ENCODE measurements around the gene ZNF407. TPM values are rescaled to one million over a fixed set of nuclear protein-coding genes. Genes with fewer than 3 reads are reported as not detected.

The ZNF407 gene
- total and polyA plus RNA-seq, 12 donors: 2.5 to 20.2 (median 8.4) TPM

DNA sequence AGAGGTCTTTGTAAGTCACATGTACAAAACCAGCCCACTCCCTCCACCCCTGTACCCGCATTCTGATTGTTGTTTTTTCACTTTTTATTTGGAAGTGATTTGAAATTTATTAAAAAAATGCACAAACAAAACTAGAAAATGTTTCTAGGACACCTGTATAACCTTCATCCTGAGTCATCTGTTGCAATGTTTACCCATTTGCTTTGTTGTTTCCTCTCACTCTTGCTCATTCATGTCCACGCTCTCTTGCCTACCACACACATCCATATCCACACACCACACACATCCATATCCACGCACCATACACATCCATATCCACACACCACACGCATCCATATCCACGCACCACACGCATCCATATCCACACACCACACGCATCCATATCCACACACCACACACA is 18.8 kb downstream of the ZNF407 start:
- Histone ChIP-seq H3K27ac (no peak overlapping the region), H3K4me3 (no peak overlapping the region), H3K36me3 (replicated peaks in 1 of 2) (no peaks in the 10 kb centered on the region), H3K27me3 (no peaks in the 10 kb centered on the region), H3K4me1 (replicated peaks in 1 of 2) (peaks cover 0 to 5% of the 10 kb centered on the region in 2 donors), H3K9me3 (replicated peaks in 1 of 3) (no peaks in the 10 kb centered on the region)
- intact Hi-C loops (cut with DNase I): no loop called here
- TF ChIP-seq, protein P1, sequence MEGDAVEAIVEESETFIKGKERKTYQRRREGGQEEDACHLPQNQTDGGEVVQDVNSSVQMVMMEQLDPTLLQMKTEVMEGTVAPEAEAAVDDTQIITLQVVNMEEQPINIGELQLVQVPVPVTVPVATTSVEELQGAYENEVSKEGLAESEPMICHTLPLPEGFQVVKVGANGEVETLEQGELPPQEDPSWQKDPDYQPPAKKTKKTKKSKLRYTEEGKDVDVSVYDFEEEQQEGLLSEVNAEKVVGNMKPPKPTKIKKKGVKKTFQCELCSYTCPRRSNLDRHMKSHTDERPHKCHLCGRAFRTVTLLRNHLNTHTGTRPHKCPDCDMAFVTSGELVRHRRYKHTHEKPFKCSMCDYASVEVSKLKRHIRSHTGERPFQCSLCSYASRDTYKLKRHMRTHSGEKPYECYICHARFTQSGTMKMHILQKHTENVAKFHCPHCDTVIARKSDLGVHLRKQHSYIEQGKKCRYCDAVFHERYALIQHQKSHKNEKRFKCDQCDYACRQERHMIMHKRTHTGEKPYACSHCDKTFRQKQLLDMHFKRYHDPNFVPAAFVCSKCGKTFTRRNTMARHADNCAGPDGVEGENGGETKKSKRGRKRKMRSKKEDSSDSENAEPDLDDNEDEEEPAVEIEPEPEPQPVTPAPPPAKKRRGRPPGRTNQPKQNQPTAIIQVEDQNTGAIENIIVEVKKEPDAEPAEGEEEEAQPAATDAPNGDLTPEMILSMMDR (IDR thresholded peaks at IDR 0.05): no peak
- TF ChIP-seq POLR2A (IDR thresholded peaks at IDR 0.05): no peak
- DNase-seq: no peak
- 66 to 79% (median 70%) methylated on average over 7 of the region's 7 CpGs for WGBS, 4 donors

DNA sequence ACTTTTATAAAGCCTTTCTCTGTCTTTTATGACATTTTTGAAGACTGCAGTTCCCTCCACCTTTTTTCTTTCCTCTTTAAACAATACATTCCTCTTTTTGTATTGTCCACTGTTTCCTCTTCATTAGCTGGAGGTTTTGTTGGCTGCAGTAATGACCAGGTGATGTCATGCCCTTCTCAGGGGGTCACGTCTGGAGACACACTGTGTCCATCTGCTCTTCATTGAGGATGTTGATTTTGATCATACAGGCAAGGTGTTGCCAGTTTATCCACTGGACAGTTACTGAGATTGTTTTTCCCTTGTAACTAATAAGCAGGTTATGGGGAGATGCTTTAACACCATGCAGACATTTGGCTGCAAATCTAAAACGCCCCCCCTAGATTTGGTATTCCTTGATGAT is 19.8 kb downstream of the ZNF407 start:
- no peak for DNase-seq
- Histone ChIP-seq H3K27ac (no peak overlapping the region), H3K4me1 (replicated peaks in 1 of 2) (peaks cover 0 to 5% of the 10 kb centered on the region in 2 donors), H3K36me3 (replicated peaks in 1 of 2) (no peaks in the 10 kb centered on the region), H3K4me3 (no peak overlapping the region), H3K27me3 (no peaks in the 10 kb centered on the region), H3K9me3 (replicated peaks in 1 of 3) (no peaks in the 10 kb centered on the region)
- 72 to 82% (median 75%) methylated on average over 2 of the region's 2 CpGs for WGBS, 4 donors
- intact Hi-C loops (cut with DNase I): no loop called here
- TF ChIP-seq, protein P1 (IDR thresholded peaks at IDR 0.05): no peak
- no peak for TF ChIP-seq POLR2A (IDR thresholded peaks at IDR 0.05)

- H3K27me3 ChIP-seq: no peaks in the 10 kb centered on the region
- no peaks in the 10 kb centered on the region for H3K4me1 ChIP-seq (replicated peaks in 1 of 2)
- no peak for DNase-seq
- H3K36me3 ChIP-seq (replicated peaks in 1 of 2): no peaks in the 10 kb centered on the region
- TF ChIP-seq, protein P1 (IDR thresholded peaks at IDR 0.05): no peak
- no peak for TF ChIP-seq POLR2A (IDR thresholded peaks at IDR 0.05)
- no peak overlapping the region for H3K4me3 ChIP-seq
- H3K9me3 ChIP-seq (replicated peaks in 1 of 3): no peaks in the 10 kb centered on the region
- WGBS, 4 donors: 76 to 83% (median 79%) methylated on average over 7 to 9 of the region's 9 CpGs
- H3K27ac ChIP-seq: no peak overlapping the region
- intact Hi-C loops (cut with DNase I): no loop called here
Measured at GRCh38 chr18:74622072-74622471, 24.4 kb downstream of the ZNF407 start.

DNA sequence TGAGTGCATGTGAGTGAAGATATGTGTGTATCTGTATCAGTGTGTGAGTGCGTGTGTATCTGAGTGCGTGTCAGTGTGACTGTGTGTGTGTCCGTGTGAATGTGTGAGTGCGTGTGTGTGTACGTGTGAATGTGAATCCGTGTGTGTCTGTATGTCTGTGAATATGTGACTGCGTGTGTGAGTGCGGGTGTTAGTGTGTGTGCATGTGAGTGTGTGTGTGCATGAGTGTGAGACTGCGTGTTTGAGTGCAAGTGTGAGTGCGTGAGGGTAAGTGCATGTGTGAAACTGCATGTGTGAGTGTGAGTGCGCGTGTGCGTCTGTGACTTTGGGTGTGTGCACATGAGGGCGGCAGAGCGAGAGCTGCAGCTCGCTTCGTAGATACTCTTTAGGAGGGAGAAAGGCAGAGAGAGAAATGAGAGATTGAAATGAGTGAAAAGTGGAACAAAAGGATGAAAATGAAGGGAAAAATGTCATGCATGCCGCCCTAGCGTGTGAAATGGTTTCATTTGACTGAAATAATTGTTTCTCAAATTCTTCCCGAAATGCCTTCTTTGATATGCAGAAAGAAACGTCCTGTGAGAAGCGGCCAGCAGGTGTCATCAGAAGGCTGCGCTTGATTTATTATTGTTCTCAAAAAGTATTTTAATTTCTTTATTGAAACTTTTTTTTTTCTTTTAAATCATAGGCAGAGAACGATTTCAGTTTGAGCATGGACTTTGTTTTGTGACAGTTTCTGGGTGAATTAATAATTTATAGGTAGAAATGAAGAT is 25.6 kb downstream of the ZNF407 start:
- Histone ChIP-seq H3K4me1 (replicated peaks in 1 of 2) (no peaks in the 10 kb centered on the region), H3K4me3 (no peak overlapping the region), H3K27me3 (no peaks in the 10 kb centered on the region), H3K36me3 (replicated peaks in 1 of 2) (no peaks in the 10 kb centered on the region), H3K9me3 (replicated peaks in 1 of 3) (no peaks in the 10 kb centered on the region), H3K27ac (no peak overlapping the region)
- 70 to 73% (median 72%) methylated on average over 24 of the region's 24 CpGs for WGBS, 4 donors
- intact Hi-C loops (cut with DNase I): no loop called here
- peak in 2 of 7 donors; percentile 15 to 23 for DNase-seq
- no peak for TF ChIP-seq POLR2A (IDR thresholded peaks at IDR 0.05)
- TF ChIP-seq, protein P1 (IDR thresholded peaks at IDR 0.05): peak; percentile 15 to 35 (median 32)

Measured in adrenal gland (tissue), 12 donors.